OCI-LY7 (cell line): ENCODE results near the gene ZNF697. TPM values are rescaled to one million over a fixed set of nuclear protein-coding genes. Genes with fewer than 3 reads are reported as not detected.

ENCODE experiments used
- BruUV-seq: library from RNA; stranded (reverse); fragments of 400-500 nt; replicated peaks from 2 replicates; lab custom pipeline; 2021; lab: Mats Ljungman, UMichigan
- CTCF ChIA-PET: fragments of 300-600 bp; sonication (Branson Sonifier 250); formaldehyde crosslinking; loops from one replicate; lab custom pipeline; 2022; ENCODE audit warnings: antibody characterized with exemption; ENCODE audit not compliant: unreplicated experiment; lab: Charles Lee
- POLR2A ChIA-PET: fragments of 300-600 bp; sonication (Branson Sonifier 250); formaldehyde crosslinking; loops from one replicate; lab custom pipeline; 2022; ENCODE audit warnings: antibody characterized with exemption; lab: Charles Lee
- DNase-seq: peaks from one replicate; pipeline ENCODE4 v3.0.0-alpha.2; 2015; ENCODE audit warnings: low spot score
- H2AFZ ChIP-seq: fragments of 200-600 bp; sonication (generic), shearing (Covaris generic); 2 replicates; pipeline ENCODE4 v1.6.1; 2014; ENCODE audit warnings: mild to moderate bottlenecking, antibody characterized with exemption, low read length, moderate library complexity
- H3K27ac ChIP-seq: fragments of 200-600 bp; sonication (generic); 2 replicates; pipeline ENCODE4 v1.5.1; 2014; ENCODE audit warnings: mixed run types, low read depth, mild to moderate bottlenecking, moderate library complexity, low read length, inconsistent platforms; ENCODE audit not compliant: poor library complexity, severe bottlenecking
- H3K36me3 ChIP-seq: fragments of 200-600 bp; sonication (generic); 2 replicates; pipeline ENCODE4 v1.6.1; 2014; ENCODE audit warnings: mild to moderate bottlenecking, antibody characterized with exemption, low read length, moderate library complexity, mixed read lengths; ENCODE audit not compliant: insufficient read depth
- H3K4me1 ChIP-seq: fragments of 200-600 bp; sonication (generic); 2 replicates; pipeline ENCODE4 v1.5.1; 2014; ENCODE audit warnings: mild to moderate bottlenecking, low read length; ENCODE audit not compliant: insufficient read depth, poor library complexity, severe bottlenecking
- H3K4me2 ChIP-seq: fragments of 200-600 bp; sonication (generic); 2 replicates; pipeline ENCODE4 v1.6.1; 2014; ENCODE audit warnings: mild to moderate bottlenecking, low read length
- H3K4me3 ChIP-seq: fragments of 200-600 bp; sonication (generic); 2 replicates; pipeline ENCODE4 v1.5.1; 2014; ENCODE audit warnings: mild to moderate bottlenecking, low read depth, low read length; ENCODE audit not compliant: poor library complexity, severe bottlenecking
- H3K79me2 ChIP-seq: fragments of 200-600 bp; sonication (generic); 2 replicates; pipeline ENCODE4 v1.6.1; 2016; ENCODE audit warnings: low read depth, mild to moderate bottlenecking, low read length, moderate library complexity, mixed read lengths; ENCODE audit not compliant: insufficient read depth
- H3K9me2 ChIP-seq: fragments of 200-600 bp; sonication (generic); 2 replicates; pipeline ENCODE4 v1.6.1; 2016; ENCODE audit warnings: mild to moderate bottlenecking, low read length, mixed read lengths; ENCODE audit not compliant: insufficient read depth
- H3K9me3 ChIP-seq: fragments of 200-600 bp; sonication (generic); 2 replicates; pipeline ENCODE4 v1.6.1; 2014; ENCODE audit warnings: mild to moderate bottlenecking, mixed run types, low read length, mixed read lengths
- H4K20me1 ChIP-seq: fragments of 200-600 bp; sonication (generic); 2 replicates; pipeline ENCODE4 v1.6.1; 2014; ENCODE audit warnings: mild to moderate bottlenecking, antibody characterized with exemption, low read length, moderate library complexity, mixed read lengths; ENCODE audit not compliant: insufficient read depth
- CTCF ChIP-seq: fragments of 200-600 bp; sonication (generic); conservative IDR thresholded peaks from 2 replicates; pipeline ENCODE4 v1.5.1; 2014; ENCODE audit warnings: mild to moderate bottlenecking, antibody characterized with exemption, low read length, moderate library complexity, mixed read lengths
- EZH2phosphoT487 ChIP-seq: fragments of 200-600 bp; sonication (generic); IDR thresholded peaks from 2 replicates; pipeline ENCODE4 v1.6.1; 2018; ENCODE audit warnings: low read depth, borderline replicate concordance, mild to moderate bottlenecking, mixed run types, antibody characterized with exemption, low read length, moderate library complexity, mixed read lengths
- intact Hi-C: fragments of 100-400 bp; cut with micrococcal nuclease; formaldehyde crosslinking; loops from one replicate; pipeline ENCODE4 v1.10.0; 2022; ENCODE audit not compliant: unreplicated experiment
- total RNA-seq, 2 experiments: library from RNA; depleted of rRNA in 1 of 2; stranded (reverse); fragments of >200 nt in 1 of 2; shearing (Covaris generic) in 1 of 2; gene quantifications; 2 replicates each; pipeline ENCODE4 v1.2.3, GENCODE V29; 2014 to 2022

Gene ZNF697
- total RNA-seq, 2 experiments from 2014 or later = not detected

- no peak for TF ChIP-seq EZH2phosphoT487
- TF ChIP-seq CTCF = no peak
- DNase-seq = no peak
- Histone ChIP-seq H3K4me1 (no peaks in the 10 kb centered on the region), H3K9me2 (no peaks in the 10 kb centered on the region), H2AFZ (no peak overlapping the region), H3K4me3 (no peak overlapping the region), H3K36me3 (no peaks in the 10 kb centered on the region), H3K27ac (no peak overlapping the region), H4K20me1 (no peaks in the 10 kb centered on the region), H3K4me2 (no peak overlapping the region), H3K9me3 (no peaks in the 10 kb centered on the region), H3K79me2 (no peaks in the 10 kb centered on the region)
- BruUV-seq = no TSS peak
- ChIA-PET CTCF (no interaction called here), POLR2A (no interaction called here)
- intact Hi-C loops = no loop called here
Observed at GRCh38 chr1:119623678-119624077, 24.4 kb downstream of the ZNF697 start.

- H4K20me1 ChIP-seq = no peaks in the 10 kb centered on the region
- BruUV-seq = no TSS peak
- no peak for DNase-seq
- intact Hi-C loops = no loop called here
- H3K4me3 ChIP-seq = no peak overlapping the region
- TF ChIP-seq CTCF = no peak
- TF ChIP-seq EZH2phosphoT487 = no peak
- H3K9me2 ChIP-seq = no peaks in the 10 kb centered on the region
- no peak overlapping the region for H3K27ac ChIP-seq
- no peaks in the 10 kb centered on the region for H3K9me3 ChIP-seq
- H3K79me2 ChIP-seq = no peaks in the 10 kb centered on the region
- no peak overlapping the region for H3K4me2 ChIP-seq
- no peaks in the 10 kb centered on the region for H3K36me3 ChIP-seq
- POLR2A ChIA-PET = no interaction called here
- H3K4me1 ChIP-seq = no peaks in the 10 kb centered on the region
- CTCF ChIA-PET = no interaction called here
- H2AFZ ChIP-seq = no peak overlapping the region
Observed at GRCh38 chr1:119623193-119623515, 24.9 kb downstream of the ZNF697 start.

GRCh38 chr1:119622311-119623192, 25.5 kb downstream of the ZNF697 start:
- no TSS peak for BruUV-seq
- TF ChIP-seq EZH2phosphoT487 (no peak), CTCF (no peak)
- no peak overlapping the region for H3K4me3 ChIP-seq
- no peaks in the 10 kb centered on the region for H3K9me2 ChIP-seq
- H3K4me2 ChIP-seq = no peak overlapping the region
- DNase-seq = no peak
- H3K9me3 ChIP-seq = no peaks in the 10 kb centered on the region
- no peak overlapping the region for H2AFZ ChIP-seq
- H3K27ac ChIP-seq = no peak overlapping the region
- no peaks in the 10 kb centered on the region for H3K36me3 ChIP-seq
- intact Hi-C loops = no loop called here
- H4K20me1 ChIP-seq = no peaks in the 10 kb centered on the region
- no peaks in the 10 kb centered on the region for H3K4me1 ChIP-seq
- CTCF ChIA-PET = no interaction called here
- POLR2A ChIA-PET = no interaction called here
- H3K79me2 ChIP-seq = no peaks in the 10 kb centered on the region
